VCaP (cell line): ENCODE measurements around the gene PTH2.
"Not testable (repeated sequence)": the region's sequence is repeated elsewhere in the genome, so short reads cannot be mapped to it uniquely, and the experiment has no call there.

ENCODE experiments used
- H3K27ac ChIP-seq: fragments of 450-650 bp; 2 replicates; pipeline ENCODE4 v1.5.1; 2017
- TF ChIP-seq, protein P1 (sequence below): fragments of 450-650 bp; conservative IDR thresholded peaks from 2 replicates; pipeline ENCODE4 v1.5.1; 2017; ENCODE audit warnings: mild to moderate bottlenecking, moderate library complexity

The PTH2 gene

DNA sequence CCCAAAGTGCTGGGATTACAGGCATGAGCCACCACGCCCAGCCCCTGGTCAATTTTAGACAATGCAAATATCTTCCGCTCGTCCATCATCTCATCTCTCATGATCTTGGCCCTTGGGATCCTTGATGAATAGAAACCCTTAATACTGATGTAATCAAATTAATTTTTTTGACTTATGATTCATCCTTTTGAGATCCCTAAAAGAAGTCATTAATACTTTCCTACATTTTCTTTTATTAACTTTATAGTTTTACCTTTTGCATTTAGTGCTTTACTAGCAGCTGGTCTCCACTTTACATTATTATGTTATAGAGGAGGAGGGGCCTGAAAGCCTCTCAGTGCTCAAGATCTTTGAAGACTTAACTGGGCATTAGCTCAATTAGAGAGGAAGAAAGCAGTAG lies 42.9 kb downstream of the PTH2 start:
- TF ChIP-seq, protein P1, sequence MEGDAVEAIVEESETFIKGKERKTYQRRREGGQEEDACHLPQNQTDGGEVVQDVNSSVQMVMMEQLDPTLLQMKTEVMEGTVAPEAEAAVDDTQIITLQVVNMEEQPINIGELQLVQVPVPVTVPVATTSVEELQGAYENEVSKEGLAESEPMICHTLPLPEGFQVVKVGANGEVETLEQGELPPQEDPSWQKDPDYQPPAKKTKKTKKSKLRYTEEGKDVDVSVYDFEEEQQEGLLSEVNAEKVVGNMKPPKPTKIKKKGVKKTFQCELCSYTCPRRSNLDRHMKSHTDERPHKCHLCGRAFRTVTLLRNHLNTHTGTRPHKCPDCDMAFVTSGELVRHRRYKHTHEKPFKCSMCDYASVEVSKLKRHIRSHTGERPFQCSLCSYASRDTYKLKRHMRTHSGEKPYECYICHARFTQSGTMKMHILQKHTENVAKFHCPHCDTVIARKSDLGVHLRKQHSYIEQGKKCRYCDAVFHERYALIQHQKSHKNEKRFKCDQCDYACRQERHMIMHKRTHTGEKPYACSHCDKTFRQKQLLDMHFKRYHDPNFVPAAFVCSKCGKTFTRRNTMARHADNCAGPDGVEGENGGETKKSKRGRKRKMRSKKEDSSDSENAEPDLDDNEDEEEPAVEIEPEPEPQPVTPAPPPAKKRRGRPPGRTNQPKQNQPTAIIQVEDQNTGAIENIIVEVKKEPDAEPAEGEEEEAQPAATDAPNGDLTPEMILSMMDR, result no peak
- H3K27ac ChIP-seq, result no peak overlapping the region

DNA sequence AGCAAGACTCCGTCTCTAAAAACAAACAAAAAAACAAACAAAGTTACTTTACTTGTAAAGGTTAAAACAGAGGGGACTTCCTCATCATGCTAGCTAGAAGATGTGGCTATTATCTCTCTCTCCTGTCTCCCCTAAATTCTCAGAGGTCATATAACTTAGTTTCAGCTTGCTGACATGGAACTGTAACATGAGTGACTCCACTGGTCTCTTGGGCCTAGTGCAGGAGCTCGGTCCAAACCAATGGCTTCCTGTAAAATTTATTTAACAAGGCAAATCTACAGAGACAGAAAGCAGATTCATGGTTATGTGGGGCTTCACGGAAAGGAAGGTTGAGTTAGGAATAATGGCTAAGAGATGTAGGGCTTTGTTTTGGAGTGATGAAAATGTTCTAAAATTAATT lies 44.7 kb downstream of the PTH2 start:
- TF ChIP-seq, protein P1, result no peak
- H3K27ac ChIP-seq, result no peak overlapping the region

DNA sequence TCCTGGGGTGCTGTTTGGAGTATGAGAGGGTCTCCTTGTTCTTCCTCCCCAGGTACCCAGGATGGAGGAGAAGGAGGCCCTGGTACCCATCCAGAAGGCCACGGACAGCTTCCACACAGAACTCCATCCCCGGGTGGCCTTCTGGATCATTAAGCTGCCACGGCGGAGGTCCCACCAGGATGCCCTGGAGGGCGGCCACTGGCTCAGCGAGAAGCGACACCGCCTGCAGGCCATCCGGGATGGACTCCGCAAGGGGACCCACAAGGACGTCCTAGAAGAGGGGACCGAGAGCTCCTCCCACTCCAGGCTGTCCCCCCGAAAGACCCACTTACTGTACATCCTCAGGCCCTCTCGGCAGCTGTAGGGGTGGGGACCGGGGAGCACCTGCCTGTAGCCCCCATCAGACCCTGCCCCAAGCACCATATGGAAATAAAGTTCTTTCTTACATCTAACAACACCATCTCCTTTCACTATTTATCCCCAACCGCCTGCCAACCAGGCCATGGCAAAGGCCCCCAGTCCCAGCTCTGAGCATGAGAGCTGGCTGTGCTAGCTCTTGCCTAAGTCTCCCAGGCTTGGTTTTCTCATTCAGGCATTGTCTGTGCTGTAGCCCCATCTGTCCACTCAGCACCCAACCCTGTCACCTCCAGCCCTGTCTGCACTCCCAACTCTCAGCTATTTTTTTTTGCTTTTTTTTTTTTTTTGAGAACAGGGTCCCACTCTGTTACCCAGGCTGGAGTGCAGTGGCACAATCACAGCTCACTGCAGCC lies 48.4 kb downstream of the PTH2 start:
- TF ChIP-seq, protein P1, result no peak
- no peak overlapping the region for H3K27ac ChIP-seq

DNA sequence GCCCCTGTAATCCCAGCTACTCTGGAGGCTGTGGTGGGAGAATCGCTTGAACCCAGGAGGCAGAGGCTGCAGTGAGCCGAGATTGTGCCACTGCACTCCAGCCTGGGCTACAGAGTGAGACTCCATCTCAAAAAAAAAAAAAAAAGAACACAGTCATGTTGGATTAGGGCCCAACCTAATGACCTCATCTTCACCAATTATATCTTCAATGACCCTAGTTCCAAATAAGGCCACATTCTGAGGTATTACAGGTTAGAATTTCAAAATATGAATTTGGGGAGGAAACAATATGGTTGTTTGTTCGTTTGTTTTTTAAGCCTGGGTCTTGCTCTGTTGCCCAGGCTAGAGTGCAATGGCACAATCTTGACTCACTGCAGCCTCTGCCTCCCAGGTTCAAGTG lies 50.1 kb downstream of the PTH2 start:
- not testable (repeated sequence) for H3K27ac ChIP-seq
